ENCODE measurements around the gene RPS6KB1.
"Not testable (repeated sequence)": the region's sequence is repeated elsewhere in the genome, so short reads cannot be mapped to it uniquely, and the experiment has no call there.

The RPS6KB1 gene

GRCh38 chr17:59848778-59849177, 44.1 kb upstream of the RPS6KB1 start:
- intact Hi-C loops (cut with DNase I; ENCODE audit: low total_unique reads): no loop called here
- peaks cover 0 to 84% (median 51%) of the 10 kb centered on the region in 4 donors for H3K4me1 ChIP-seq
- H3K27me3 ChIP-seq: no peaks in the 10 kb centered on the region
- H3K27ac ChIP-seq: peak overlapping the region; percentile 88 to 89
- peak; percentile 84 to 86 for DNase-seq
- no peak overlapping the region for H3K4me3 ChIP-seq
- H3K9me3 ChIP-seq: no peaks in the 10 kb centered on the region
- TF ChIP-seq CTCF (IDR thresholded peaks at IDR 0.05): no peak
- no peaks in the 10 kb centered on the region for H3K36me3 ChIP-seq

- H3K36me3 ChIP-seq; H3K27ac ChIP-seq; intact Hi-C loops (cut with DNase I; ENCODE audit: low total_unique reads); H3K4me3 ChIP-seq; H3K9me3 ChIP-seq; H3K27me3 ChIP-seq: not testable (repeated sequence)
- H3K4me1 ChIP-seq: peaks cover 0 to 77% (median 47%) of the 10 kb centered on the region in 4 donors
- peak in 1 of 2 donors; percentile 10 for DNase-seq
Observed at GRCh38 chr17:59850311-59850710, 42.6 kb upstream of the RPS6KB1 start.

- DNase-seq: peak; percentile 45 to 68
- Histone ChIP-seq H3K27ac (peak overlapping the region; percentile 58 to 72), H3K27me3 (no peaks in the 10 kb centered on the region), H3K36me3 (no peaks in the 10 kb centered on the region), H3K4me1 (peaks cover 0 to 74% (median 37%) of the 10 kb centered on the region in 4 donors), H3K4me3 (peak overlapping the region in 1 of 2 donors; percentile 12), H3K9me3 (no peaks in the 10 kb centered on the region)
- intact Hi-C loops (cut with DNase I; ENCODE audit: low total_unique reads): no loop called here
- no peak for TF ChIP-seq CTCF (IDR thresholded peaks at IDR 0.05)
Observed at GRCh38 chr17:59851439-59852375, 41.2 kb upstream of the RPS6KB1 start.

- intact Hi-C loops (cut with DNase I; ENCODE audit: low total_unique reads); H3K27me3 ChIP-seq; H3K36me3 ChIP-seq; H3K4me3 ChIP-seq; H3K9me3 ChIP-seq: not testable (repeated sequence)
- Histone ChIP-seq H3K27ac (peak overlapping the region; percentile 58 to 72), H3K4me1 (peaks cover 0 to 63% (median 31%) of the 10 kb centered on the region in 4 donors)
- peak in 1 of 2 donors; percentile 42 for DNase-seq
Observed at GRCh38 chr17:59852847-59853167, 40.1 kb upstream of the RPS6KB1 start.

GRCh38 chr17:59853168-59853918, 39.6 kb upstream of the RPS6KB1 start:
- Histone ChIP-seq H3K4me1 (peaks cover 0 to 59% (median 30%) of the 10 kb centered on the region in 4 donors), H3K36me3 (no peaks in the 10 kb centered on the region), H3K9me3 (no peaks in the 10 kb centered on the region), H3K4me3 (no peak overlapping the region), H3K27ac (peak overlapping the region; percentile 58 to 72), H3K27me3 (no peaks in the 10 kb centered on the region)
- TF ChIP-seq CTCF (IDR thresholded peaks at IDR 0.05): no peak
- intact Hi-C loops (cut with DNase I; ENCODE audit: low total_unique reads): no loop called here
- peak in 1 of 2 donors; percentile 46 for DNase-seq

- H3K4me1 ChIP-seq: peaks cover 0 to 51% (median 27%) of the 10 kb centered on the region in 4 donors
- intact Hi-C loops (cut with DNase I; ENCODE audit: low total_unique reads); H3K36me3 ChIP-seq; H3K27me3 ChIP-seq; H3K9me3 ChIP-seq; H3K4me3 ChIP-seq: not testable (repeated sequence)
- peak in 1 of 2 donors; percentile 46 for DNase-seq
- H3K27ac ChIP-seq: peak overlapping the region; percentile 58 to 72
Observed at GRCh38 chr17:59853919-59854729, 38.8 kb upstream of the RPS6KB1 start.

Measured in tibial artery (tissue), 4 donors.